ENCODE results near the gene SPTBN4.
"Not testable (repeated sequence)": the region's sequence is repeated elsewhere in the genome, so short reads cannot be mapped to it uniquely, and the experiment has no call there.

Gene SPTBN4

DNA sequence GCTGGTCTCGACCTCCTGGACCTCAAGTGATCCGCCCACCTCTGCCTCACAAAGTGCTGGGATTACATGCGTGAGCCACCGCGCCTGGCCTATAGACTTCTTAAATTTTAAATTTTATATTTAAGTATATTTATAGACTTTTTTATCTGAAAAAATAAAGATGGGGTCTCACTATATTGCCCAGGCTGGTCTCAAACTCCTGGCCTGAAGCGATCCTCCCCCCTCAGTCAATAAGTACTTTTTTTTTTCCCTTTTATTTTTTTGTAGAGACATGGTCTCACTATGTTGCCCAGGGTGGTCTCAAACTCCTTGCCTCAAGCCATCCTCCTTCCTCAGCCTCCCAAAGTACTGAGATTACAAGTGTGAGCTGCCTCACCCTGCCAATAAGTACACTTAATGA, 42.9 kb upstream of the SPTBN4 start:
- Histone ChIP-seq H3K27me3 (ENCODE audit: control insufficient read depth in 1 of 2, insufficient read depth in 2 of 2, low read length in 2 of 2) (no peaks in the 10 kb centered on the region), H3K27ac (ENCODE audit: low read length) (no peak overlapping the region), H3K4me3 (ENCODE audit: low read length in 2 of 2) (no peak overlapping the region), H3K9ac (ENCODE audit: low read length in 2 of 2) (no peak overlapping the region), H3K4me1 (ENCODE audit: control insufficient read depth, insufficient read depth, low read length) (peaks cover 39% of the 10 kb centered on the region), H3K36me3 (ENCODE audit: control insufficient read depth in 2 of 2, insufficient read depth in 2 of 2, low read length in 2 of 2) (peaks cover 9 to 13% of the 10 kb centered on the region in 2 donors), H3K9me3 (ENCODE audit: control insufficient read depth in 2 of 2, low read length in 2 of 2) (no peaks in the 10 kb centered on the region)

DNA sequence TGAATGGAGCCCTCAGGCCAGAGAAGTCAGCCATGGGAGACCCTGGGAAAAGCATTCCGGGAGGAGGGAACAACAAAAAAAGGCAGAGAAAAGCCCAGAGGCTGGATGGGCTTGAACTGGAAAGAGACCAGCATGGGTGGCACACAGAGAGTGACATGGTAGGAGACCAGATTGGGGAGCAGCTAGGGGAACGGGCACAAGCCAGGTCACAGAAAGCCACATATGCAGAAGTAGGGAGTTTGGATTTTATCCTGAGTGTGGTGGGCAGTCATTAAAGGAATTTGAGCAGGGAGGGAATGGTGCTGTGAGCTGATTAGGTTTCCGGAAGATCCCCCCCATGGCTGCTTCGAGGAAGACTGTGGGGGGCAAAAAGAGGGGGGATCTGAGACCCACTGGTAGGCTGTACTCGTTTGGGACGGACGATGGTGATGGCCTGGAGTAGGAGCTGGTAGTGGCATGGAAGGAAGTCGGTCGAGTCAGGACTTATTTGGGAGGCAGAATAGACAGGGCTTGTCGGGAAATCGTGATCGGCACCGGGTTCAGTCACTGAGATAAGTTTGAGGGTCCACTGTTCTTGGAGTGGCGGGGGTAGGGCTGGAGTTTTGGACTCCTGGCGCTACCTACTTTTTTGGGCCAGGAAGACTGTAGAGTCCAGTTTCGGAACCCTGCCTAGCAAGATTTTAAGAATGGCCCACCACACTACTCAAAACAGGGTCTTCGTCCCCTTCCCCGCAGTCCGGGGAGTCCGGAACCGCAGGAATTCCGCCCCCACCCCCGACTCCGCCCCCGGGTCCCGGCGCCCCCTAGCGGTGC, 42.0 kb upstream of the SPTBN4 start:
- peak overlapping the region; percentile 94 to 95 for H3K9ac ChIP-seq (ENCODE audit: low read length in 2 of 2)
- H3K27ac ChIP-seq (ENCODE audit: low read length): peak overlapping the region; percentile 97
- H3K36me3 ChIP-seq (ENCODE audit: control insufficient read depth in 2 of 2, insufficient read depth in 2 of 2, low read length in 2 of 2): peaks cover 9 to 13% of the 10 kb centered on the region in 2 donors
- H3K9me3 ChIP-seq (ENCODE audit: control insufficient read depth in 2 of 2, low read length in 2 of 2): no peaks in the 10 kb centered on the region
- peak overlapping the region; percentile 93 to 95 for H3K4me3 ChIP-seq (ENCODE audit: low read length in 2 of 2)
- no peaks in the 10 kb centered on the region for H3K27me3 ChIP-seq (ENCODE audit: control insufficient read depth in 1 of 2, insufficient read depth in 2 of 2, low read length in 2 of 2)
- peaks cover 39% of the 10 kb centered on the region for H3K4me1 ChIP-seq (ENCODE audit: control insufficient read depth, insufficient read depth, low read length)

DNA sequence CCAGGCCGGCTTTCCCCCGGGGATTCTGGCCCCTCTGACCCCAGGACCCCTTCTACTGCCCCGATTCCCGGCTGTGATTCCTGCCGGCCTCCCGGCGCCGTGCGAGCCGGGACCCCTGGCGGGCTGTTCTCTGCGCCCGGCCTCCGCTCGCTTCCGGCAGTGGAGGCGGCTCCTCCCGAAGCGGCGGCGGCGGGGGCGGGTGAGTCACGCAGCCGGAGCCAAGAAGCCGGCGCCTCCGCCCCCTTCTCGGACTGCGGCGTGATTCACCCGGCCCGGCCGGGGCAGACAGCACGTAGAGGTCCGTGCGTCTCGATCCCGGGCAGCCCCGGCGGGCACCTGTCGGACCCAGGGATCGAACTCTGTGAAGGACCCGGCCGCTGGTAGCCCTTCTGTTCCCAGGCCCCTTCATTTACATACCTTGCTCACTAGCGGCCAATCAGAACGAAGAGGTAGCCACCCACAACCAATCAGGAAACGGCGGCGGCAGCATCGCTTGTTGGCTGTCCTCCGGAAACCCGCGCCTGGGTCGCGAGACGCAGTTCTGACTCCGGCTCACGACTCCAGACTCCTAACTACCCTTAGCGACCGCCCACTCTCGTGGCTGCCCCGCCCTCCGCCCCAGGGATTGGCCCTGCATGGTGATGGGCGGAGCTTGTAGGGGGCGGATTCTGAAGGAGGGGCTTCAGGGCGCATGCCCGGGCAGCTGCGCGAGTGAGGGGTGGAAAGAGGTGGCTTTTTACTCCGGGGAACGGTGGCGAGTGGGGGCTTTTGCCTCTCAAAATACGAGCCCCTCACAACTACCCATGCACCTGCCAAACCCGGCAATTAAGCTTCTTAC, 41.1 kb upstream of the SPTBN4 start, which contains the start of gene SERTAD1:
Gene SERTAD1 (minus strand): TSS at position 543 of the 838 bp plus-strand sequence. CDS start 2,446 bp downstream, outside the sequence.
- Histone ChIP-seq H3K4me1 (ENCODE audit: control insufficient read depth, insufficient read depth, low read length) (peaks cover 39% of the 10 kb centered on the region), H3K4me3 (ENCODE audit: low read length in 2 of 2) (peak within 1 kb of the TSS; percentile 93 to 95), H3K27ac (ENCODE audit: low read length) (peak within 1 kb of the TSS; percentile 97), H3K27me3 (ENCODE audit: control insufficient read depth in 1 of 2, insufficient read depth in 2 of 2, low read length in 2 of 2) (no peaks in the 10 kb centered on the region), H3K9ac (ENCODE audit: low read length in 2 of 2) (peak within 1 kb of the TSS; percentile 94 to 95), H3K36me3 (ENCODE audit: control insufficient read depth in 2 of 2, insufficient read depth in 2 of 2, low read length in 2 of 2) (peaks cover 9 to 13% of the 10 kb centered on the region in 2 donors), H3K9me3 (ENCODE audit: control insufficient read depth in 2 of 2, low read length in 2 of 2) (no peaks in the 10 kb centered on the region)

GRCh38 chr19:40428197-40428596, 38.6 kb upstream of the SPTBN4 start:
- H3K36me3 ChIP-seq (ENCODE audit: control insufficient read depth in 2 of 2, insufficient read depth in 2 of 2, low read length in 2 of 2); H3K9ac ChIP-seq (ENCODE audit: low read length in 2 of 2); H3K27me3 ChIP-seq (ENCODE audit: control insufficient read depth in 1 of 2, insufficient read depth in 2 of 2, low read length in 2 of 2); H3K4me3 ChIP-seq (ENCODE audit: low read length in 2 of 2); H3K27ac ChIP-seq (ENCODE audit: low read length); H3K9me3 ChIP-seq (ENCODE audit: control insufficient read depth in 2 of 2, low read length in 2 of 2): not testable (repeated sequence)
- H3K4me1 ChIP-seq (ENCODE audit: control insufficient read depth, insufficient read depth, low read length): peaks cover 28% of the 10 kb centered on the region

DNA sequence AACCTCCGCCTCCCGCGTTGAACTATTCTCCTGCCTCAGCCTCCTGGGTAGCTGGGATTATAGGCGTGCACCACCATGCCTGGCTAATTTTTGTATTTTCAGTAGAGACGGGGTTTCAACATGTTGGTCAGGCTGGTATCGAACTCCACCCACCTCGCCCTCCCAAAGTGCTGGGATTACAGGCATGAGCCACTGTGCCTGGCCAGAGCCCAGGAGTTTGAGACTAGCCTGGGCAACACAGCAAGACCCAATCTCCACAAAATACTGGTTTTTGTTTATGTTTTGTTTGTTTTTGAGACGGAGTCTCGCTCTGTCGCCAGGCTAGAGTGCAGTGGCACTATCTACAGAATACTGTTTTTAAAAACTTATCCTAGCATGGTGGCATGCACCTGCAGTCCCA, 36.6 kb upstream of the SPTBN4 start:
- H3K4me3 ChIP-seq (ENCODE audit: low read length in 2 of 2); H3K27me3 ChIP-seq (ENCODE audit: control insufficient read depth in 1 of 2, insufficient read depth in 2 of 2, low read length in 2 of 2); H3K9me3 ChIP-seq (ENCODE audit: control insufficient read depth in 2 of 2, low read length in 2 of 2); H3K27ac ChIP-seq (ENCODE audit: low read length); H3K36me3 ChIP-seq (ENCODE audit: control insufficient read depth in 2 of 2, insufficient read depth in 2 of 2, low read length in 2 of 2); H3K9ac ChIP-seq (ENCODE audit: low read length in 2 of 2): not testable (repeated sequence)
- peaks cover 25% of the 10 kb centered on the region for H3K4me1 ChIP-seq (ENCODE audit: control insufficient read depth, insufficient read depth, low read length)

DNA sequence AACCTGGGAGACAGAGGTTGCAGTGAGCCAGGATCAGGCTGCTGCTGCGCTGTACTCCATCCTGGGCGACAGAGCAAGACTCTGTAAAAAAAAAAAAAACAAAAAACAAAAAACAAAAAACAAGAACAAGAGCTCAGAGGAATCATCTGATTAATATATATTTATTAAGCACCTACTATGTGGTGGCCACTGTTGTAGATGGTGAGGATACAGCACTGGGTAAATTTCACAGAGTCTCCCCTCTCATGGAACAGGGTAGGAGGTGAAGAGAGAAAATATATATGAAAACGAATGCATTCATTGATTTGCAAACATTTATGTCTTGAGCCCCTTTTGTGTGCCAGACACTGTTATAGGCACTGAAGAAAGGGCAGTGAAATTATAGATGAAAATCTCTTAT, 35.1 kb upstream of the SPTBN4 start:
- Histone ChIP-seq H3K9ac (ENCODE audit: low read length in 2 of 2) (no peak overlapping the region), H3K36me3 (ENCODE audit: control insufficient read depth in 2 of 2, insufficient read depth in 2 of 2, low read length in 2 of 2) (no peaks in the 10 kb centered on the region), H3K4me1 (ENCODE audit: control insufficient read depth, insufficient read depth, low read length) (peaks cover 21% of the 10 kb centered on the region), H3K4me3 (ENCODE audit: low read length in 2 of 2) (no peak overlapping the region), H3K27me3 (ENCODE audit: control insufficient read depth in 1 of 2, insufficient read depth in 2 of 2, low read length in 2 of 2) (no peaks in the 10 kb centered on the region), H3K9me3 (ENCODE audit: control insufficient read depth in 2 of 2, low read length in 2 of 2) (no peaks in the 10 kb centered on the region), H3K27ac (ENCODE audit: low read length) (no peak overlapping the region)

- H3K9me3 ChIP-seq (ENCODE audit: control insufficient read depth in 2 of 2, low read length in 2 of 2); H3K27me3 ChIP-seq (ENCODE audit: control insufficient read depth in 1 of 2, insufficient read depth in 2 of 2, low read length in 2 of 2); H3K36me3 ChIP-seq (ENCODE audit: control insufficient read depth in 2 of 2, insufficient read depth in 2 of 2, low read length in 2 of 2): not testable (repeated sequence)
- H3K9ac ChIP-seq (ENCODE audit: low read length in 2 of 2): peak overlapping the region; percentile 92 to 98
- peak overlapping the region; percentile 98 for H3K27ac ChIP-seq (ENCODE audit: low read length)
- H3K4me1 ChIP-seq (ENCODE audit: control insufficient read depth, insufficient read depth, low read length): peaks cover 21% of the 10 kb centered on the region
- peak overlapping the region; percentile 73 to 81 for H3K4me3 ChIP-seq (ENCODE audit: low read length in 2 of 2)
Observed at GRCh38 chr19:40432760-40433159, 34.0 kb upstream of the SPTBN4 start.

GRCh38 chr19:40433391-40434216, 33.2 kb upstream of the SPTBN4 start:
- H3K4me1 ChIP-seq (ENCODE audit: control insufficient read depth, insufficient read depth, low read length): peaks cover 21% of the 10 kb centered on the region

DNA sequence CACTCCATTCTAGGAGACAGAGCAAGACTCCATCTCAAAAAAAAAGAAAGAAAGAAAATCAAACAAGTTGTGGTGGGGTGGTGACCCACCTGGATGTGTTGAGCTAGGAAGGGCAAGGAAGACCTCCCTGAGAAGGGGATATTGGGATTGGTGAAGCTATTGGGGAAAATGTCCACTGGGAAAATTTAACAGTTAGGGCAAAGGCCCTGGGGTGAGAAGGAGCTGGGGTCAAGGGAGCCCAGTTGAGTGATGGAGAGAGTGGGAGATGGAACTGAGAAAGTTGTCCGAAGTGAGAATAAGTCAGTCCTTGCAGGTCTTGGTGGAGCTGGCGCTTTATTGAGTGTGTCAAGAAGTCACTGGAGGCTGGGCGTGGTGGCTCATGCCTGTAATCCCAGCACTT, 28.5 kb upstream of the SPTBN4 start:
- H3K27me3 ChIP-seq (ENCODE audit: control insufficient read depth in 1 of 2, insufficient read depth in 2 of 2, low read length in 2 of 2): no peaks in the 10 kb centered on the region
- H3K4me1 ChIP-seq (ENCODE audit: control insufficient read depth, insufficient read depth, low read length): peaks cover 32% of the 10 kb centered on the region
- H3K4me3 ChIP-seq (ENCODE audit: low read length in 2 of 2): no peak overlapping the region
- no peak overlapping the region for H3K27ac ChIP-seq (ENCODE audit: low read length)
- H3K9me3 ChIP-seq (ENCODE audit: control insufficient read depth in 2 of 2, low read length in 2 of 2): no peaks in the 10 kb centered on the region
- no peak overlapping the region for H3K9ac ChIP-seq (ENCODE audit: low read length in 2 of 2)
- H3K36me3 ChIP-seq (ENCODE audit: control insufficient read depth in 2 of 2, insufficient read depth in 2 of 2, low read length in 2 of 2): peaks cover 16 to 22% of the 10 kb centered on the region in 2 donors

More at GRCh38 chr19:40433391-40434216, 33.2 kb upstream of the SPTBN4 start:
- H3K36me3 ChIP-seq (ENCODE audit: control insufficient read depth in 2 of 2, insufficient read depth in 2 of 2, low read length in 2 of 2): no peaks in the 10 kb centered on the region
- peak overlapping the region; percentile 92 to 98 for H3K9ac ChIP-seq (ENCODE audit: low read length in 2 of 2)
- H3K27me3 ChIP-seq (ENCODE audit: control insufficient read depth in 1 of 2, insufficient read depth in 2 of 2, low read length in 2 of 2): no peaks in the 10 kb centered on the region
- no peaks in the 10 kb centered on the region for H3K9me3 ChIP-seq (ENCODE audit: control insufficient read depth in 2 of 2, low read length in 2 of 2)
- peak overlapping the region; percentile 98 for H3K27ac ChIP-seq (ENCODE audit: low read length)
- peak overlapping the region; percentile 73 to 81 for H3K4me3 ChIP-seq (ENCODE audit: low read length in 2 of 2)

DNA sequence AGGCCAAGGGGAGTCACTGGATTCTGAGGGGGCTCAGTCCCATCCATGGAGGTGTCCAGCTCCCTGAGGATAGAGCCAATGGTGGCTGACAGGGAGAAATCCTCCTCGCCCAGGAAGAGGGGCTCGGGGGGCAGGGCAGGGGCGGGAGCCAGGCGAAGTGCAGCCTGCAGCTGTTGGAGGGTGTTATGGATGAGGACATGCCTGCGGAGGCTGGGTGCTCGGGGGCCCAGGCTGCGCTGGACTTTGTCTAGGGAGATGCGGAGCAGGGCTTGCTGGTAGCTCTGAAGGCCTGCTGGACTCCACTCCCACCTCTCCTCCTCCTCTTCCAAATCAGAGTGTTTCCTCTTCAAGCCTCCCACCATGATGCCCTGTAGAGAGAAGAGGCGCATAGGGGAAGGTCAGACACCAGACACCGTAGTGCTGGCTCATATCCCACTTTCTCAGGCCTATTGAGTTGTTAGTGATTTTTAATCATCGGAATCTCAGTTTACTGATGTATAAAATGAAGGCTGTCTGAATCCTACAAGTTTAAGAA, 25.0 kb upstream of the SPTBN4 start:
- Histone ChIP-seq H3K9me3 (ENCODE audit: control insufficient read depth in 2 of 2, low read length in 2 of 2) (no peaks in the 10 kb centered on the region), H3K4me3 (ENCODE audit: low read length in 2 of 2) (peak overlapping the region in 1 of 2 donors; percentile 100), H3K4me1 (ENCODE audit: control insufficient read depth, insufficient read depth, low read length) (peaks cover 24% of the 10 kb centered on the region), H3K27ac (ENCODE audit: low read length) (no peak overlapping the region), H3K36me3 (ENCODE audit: control insufficient read depth in 2 of 2, insufficient read depth in 2 of 2, low read length in 2 of 2) (peaks cover 16 to 22% of the 10 kb centered on the region in 2 donors), H3K9ac (ENCODE audit: low read length in 2 of 2) (peak overlapping the region in 1 of 2 donors; percentile 65), H3K27me3 (ENCODE audit: control insufficient read depth in 1 of 2, insufficient read depth in 2 of 2, low read length in 2 of 2) (no peaks in the 10 kb centered on the region)
